Measurements from ENCODE around the gene SFMBT1.

The SFMBT1 gene, protein sequence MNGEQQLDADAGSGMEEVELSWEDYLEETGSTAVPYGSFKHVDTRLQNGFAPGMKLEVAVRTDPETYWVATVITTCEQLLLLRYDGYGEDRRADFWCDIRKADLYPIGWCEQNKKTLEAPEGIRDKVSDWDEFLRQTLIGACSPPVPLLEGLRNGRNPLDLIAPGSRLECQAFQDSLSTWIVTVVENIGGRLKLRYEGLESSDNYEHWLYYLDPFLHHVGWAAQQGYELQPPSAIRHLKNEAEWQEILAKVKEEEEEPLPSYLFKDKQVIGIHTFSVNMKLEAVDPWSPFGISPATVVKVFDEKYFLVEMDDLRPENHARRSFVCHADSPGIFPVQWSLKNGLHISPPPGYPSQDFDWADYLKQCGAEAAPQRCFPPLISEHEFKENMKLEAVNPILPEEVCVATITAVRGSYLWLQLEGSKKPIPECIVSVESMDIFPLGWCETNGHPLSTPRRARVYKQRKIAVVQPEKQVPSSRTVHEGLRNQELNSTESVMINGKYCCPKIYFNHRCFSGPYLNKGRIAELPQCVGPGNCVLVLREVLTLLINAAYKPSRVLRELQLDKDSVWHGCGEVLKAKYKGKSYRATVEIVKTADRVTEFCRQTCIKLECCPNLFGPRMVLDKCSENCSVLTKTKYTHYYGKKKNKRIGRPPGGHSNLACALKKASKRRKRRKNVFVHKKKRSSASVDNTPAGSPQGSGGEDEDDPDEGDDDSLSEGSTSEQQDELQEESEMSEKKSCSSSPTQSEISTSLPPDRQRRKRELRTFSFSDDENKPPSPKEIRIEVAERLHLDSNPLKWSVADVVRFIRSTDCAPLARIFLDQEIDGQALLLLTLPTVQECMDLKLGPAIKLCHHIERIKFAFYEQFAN

DNA sequence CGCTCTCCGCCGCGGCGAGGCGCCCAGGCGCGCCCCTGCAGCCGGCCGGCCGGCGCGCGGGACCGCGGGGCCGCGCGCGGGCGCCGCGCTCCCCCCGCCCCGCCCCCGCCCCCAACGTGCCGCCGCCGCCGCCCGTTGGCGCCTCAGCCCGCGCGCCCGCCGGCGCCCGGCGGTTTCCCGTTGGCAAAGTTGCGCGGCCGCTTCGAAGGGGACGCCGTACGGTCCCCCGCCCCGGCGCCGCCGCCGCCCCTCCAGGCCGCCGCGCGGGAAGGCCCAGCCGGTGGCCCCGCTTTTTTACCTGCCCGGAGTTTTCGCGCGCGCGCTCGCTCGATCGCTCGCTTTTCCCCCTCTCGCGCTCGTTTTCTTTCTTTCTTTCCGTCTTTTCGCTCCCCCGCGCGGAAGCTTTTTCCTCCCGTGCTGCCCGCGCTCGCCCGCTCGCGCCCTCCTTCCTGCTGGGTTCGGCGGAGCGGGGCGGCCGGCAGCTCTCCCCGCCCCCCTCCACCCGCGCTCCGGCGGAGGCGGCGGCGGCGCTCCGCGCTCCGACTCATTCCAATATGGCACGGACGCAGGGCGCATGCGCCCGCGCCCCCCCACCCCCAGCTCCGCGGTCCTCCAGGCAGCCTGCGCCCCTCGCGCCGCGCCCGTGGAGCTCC is at the start of gene SFMBT1:
Gene SFMBT1 (minus strand): TSS at position 556 of the 653 bp plus-strand sequence. CDS start 76,945 bp downstream, outside the sequence.
- peak within 1 kb of the TSS; percentile 59 for H3K4me3 ChIP-seq (ENCODE audit: control insufficient read depth, low read depth, low read length)
- TF ChIP-seq, protein P1, sequence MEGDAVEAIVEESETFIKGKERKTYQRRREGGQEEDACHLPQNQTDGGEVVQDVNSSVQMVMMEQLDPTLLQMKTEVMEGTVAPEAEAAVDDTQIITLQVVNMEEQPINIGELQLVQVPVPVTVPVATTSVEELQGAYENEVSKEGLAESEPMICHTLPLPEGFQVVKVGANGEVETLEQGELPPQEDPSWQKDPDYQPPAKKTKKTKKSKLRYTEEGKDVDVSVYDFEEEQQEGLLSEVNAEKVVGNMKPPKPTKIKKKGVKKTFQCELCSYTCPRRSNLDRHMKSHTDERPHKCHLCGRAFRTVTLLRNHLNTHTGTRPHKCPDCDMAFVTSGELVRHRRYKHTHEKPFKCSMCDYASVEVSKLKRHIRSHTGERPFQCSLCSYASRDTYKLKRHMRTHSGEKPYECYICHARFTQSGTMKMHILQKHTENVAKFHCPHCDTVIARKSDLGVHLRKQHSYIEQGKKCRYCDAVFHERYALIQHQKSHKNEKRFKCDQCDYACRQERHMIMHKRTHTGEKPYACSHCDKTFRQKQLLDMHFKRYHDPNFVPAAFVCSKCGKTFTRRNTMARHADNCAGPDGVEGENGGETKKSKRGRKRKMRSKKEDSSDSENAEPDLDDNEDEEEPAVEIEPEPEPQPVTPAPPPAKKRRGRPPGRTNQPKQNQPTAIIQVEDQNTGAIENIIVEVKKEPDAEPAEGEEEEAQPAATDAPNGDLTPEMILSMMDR (conservative IDR thresholded peaks at IDR 0.05; ENCODE audit: control insufficient read depth, insufficient read depth, low read depth, low read length), result no peak
- peak; percentile 49 for DNase-seq (ENCODE audit: low read depth)

DNA sequence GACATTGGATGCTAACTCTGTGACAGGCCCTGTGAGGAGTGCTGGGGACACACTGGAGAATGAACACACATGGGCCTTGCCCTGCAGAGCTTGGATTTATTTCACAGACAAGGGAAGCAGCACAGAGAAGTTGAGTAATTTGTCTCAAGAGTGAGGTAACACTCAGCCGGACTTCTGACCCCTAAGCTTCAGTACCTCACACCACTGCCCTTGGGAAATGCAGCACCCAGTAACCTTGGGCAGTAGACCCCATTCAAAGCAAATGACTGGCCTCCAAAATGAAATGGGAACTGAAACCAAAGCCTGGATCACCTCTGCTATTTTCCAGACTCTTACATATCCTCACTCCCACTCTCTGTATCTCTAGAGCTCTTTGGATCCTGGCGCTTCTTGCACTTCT is 47.1 kb upstream of the SFMBT1 start:
- H3K4me3 ChIP-seq (ENCODE audit: control insufficient read depth, low read depth, low read length), result no peak overlapping the region
- peak; percentile 27 for DNase-seq (ENCODE audit: low read depth)
- TF ChIP-seq, protein P1 (conservative IDR thresholded peaks at IDR 0.05; ENCODE audit: control insufficient read depth, insufficient read depth, low read depth, low read length), result no peak

DNA sequence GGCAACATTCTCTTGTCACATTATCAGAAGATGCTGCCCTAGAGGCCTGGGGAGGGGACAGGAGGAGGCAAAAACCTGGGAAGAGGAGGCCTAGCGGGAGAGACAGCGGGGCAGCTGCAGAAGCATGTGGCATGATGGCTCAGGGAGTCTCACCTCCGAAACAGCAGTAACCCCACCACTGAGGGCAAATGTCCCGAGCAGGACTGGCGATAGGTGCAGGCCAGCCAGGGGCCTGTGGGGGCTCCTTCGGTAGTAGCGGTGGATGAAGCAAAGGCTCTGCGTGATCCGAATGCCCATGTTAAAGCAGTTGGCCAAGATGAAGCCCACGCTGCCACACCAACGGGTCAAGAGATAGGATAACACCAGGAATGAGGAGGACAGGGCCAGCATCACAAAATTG is 46.3 kb upstream of the SFMBT1 start:
- TF ChIP-seq, protein P1 (conservative IDR thresholded peaks at IDR 0.05; ENCODE audit: control insufficient read depth, insufficient read depth, low read depth, low read length), result no peak
- H3K4me3 ChIP-seq (ENCODE audit: control insufficient read depth, low read depth, low read length), result no peak overlapping the region
- DNase-seq (ENCODE audit: low read depth), result no peak

DNA sequence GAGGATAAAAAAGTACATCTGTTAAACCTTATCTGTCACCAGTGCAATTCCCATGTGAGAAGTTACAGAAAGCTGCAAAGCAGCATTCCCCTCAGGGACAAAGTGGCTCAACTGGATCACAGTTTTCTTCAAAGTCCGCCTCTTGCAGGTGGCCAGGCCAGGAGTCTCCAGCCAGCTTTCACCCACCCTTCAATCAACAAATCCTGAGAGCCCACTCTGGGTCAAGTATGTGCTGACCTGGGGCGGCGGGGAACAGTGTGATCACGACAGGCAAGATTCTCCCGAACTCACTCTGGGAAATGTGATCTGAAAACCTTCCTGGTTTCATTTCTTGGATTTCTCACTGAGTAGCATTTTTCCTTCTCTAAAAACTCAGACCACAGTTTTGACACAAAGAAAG is 45.1 kb upstream of the SFMBT1 start:
- no peak overlapping the region for H3K4me3 ChIP-seq (ENCODE audit: control insufficient read depth, low read depth, low read length)
- no peak for DNase-seq (ENCODE audit: low read depth)
- TF ChIP-seq, protein P1 (conservative IDR thresholded peaks at IDR 0.05; ENCODE audit: control insufficient read depth, insufficient read depth, low read depth, low read length), result no peak

DNA sequence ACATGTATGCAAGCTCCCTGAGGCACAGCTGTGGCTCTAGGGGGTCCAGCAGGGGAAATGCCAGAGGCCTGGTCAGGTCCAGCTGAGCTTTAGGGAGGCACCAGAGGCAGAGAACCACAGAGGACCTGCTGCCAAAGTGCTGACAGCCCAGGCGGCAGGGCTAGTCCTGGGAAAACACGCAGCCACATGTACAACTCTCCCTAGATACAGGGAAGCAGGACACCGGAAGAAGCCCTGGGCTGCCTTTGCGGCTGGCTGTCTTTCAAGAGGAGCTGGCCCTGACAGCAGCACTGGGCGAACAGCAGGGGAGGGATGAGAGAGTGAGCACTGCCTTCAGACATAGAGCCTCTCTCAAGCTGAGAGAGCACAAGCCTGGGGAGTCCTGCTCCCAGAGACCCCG is 43.6 kb upstream of the SFMBT1 start:
- no peak overlapping the region for H3K4me3 ChIP-seq (ENCODE audit: control insufficient read depth, low read depth, low read length)
- TF ChIP-seq, protein P1 (conservative IDR thresholded peaks at IDR 0.05; ENCODE audit: control insufficient read depth, insufficient read depth, low read depth, low read length), result no peak
- no peak for DNase-seq (ENCODE audit: low read depth)

DNA sequence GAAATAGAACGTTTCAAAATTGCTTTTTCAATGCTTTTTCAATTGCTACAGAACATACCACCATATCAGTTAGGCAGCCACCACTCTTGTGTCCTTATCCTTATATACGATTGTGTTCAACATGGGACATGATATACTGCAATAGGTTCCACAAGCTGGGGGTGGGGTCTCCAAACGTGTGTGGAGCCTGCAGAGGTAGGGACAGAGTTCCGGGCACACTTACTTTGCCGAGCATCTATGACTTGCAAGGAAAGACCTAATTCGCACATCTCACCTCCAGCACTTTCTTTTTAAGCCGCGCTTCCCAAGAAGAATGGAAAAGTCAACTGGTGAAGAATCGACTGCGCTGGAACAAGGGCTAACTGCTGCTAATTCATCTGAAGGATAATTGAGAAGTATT is 39.6 kb upstream of the SFMBT1 start:
- no peak overlapping the region for H3K4me3 ChIP-seq (ENCODE audit: control insufficient read depth, low read depth, low read length)
- TF ChIP-seq, protein P1 (conservative IDR thresholded peaks at IDR 0.05; ENCODE audit: control insufficient read depth, insufficient read depth, low read depth, low read length), result no peak
- DNase-seq (ENCODE audit: low read depth), result no peak
